HCT116 (cell line): ENCODE results near the gene SNRNP200.

Source experiments
- CBX3 ChIP-seq: IDR thresholded peaks from 2 replicates; pipeline ENCODE4 v1.6.1; 2012; ENCODE audit warnings: low read depth
- ELF1 ChIP-seq: IDR thresholded peaks from 2 replicates; pipeline ENCODE4 v1.6.1; 2012; ENCODE audit warnings: low read depth, borderline replicate concordance
- EZH2 ChIP-seq: fragments of 200-600 bp; sonication (generic); IDR thresholded peaks from 2 replicates; pipeline ENCODE4 v1.6.1; 2017; ENCODE audit warnings: antibody characterized with exemption, mixed run types
- EZH2phosphoT487 ChIP-seq: fragments of 200-600 bp; IDR thresholded peaks from 2 replicates; pipeline ENCODE4 v1.6.1; 2018; ENCODE audit warnings: antibody characterized with exemption, borderline replicate concordance
- MAX ChIP-seq: IDR thresholded peaks from 2 replicates; pipeline ENCODE4 v1.6.1; 2012
- POLR2A ChIP-seq: IDR thresholded peaks from 2 replicates; pipeline ENCODE4 v1.7.0; 2011; ENCODE audit warnings: borderline replicate concordance; ENCODE audit not compliant: insufficient read depth, insufficient read length; ENCODE audit errors: extremely low read depth
- POLR2AphosphoS5 ChIP-seq: IDR thresholded peaks from 2 replicates; pipeline ENCODE4 v1.6.1; 2011; ENCODE audit warnings: mild to moderate bottlenecking, low read depth, low read length, moderate library complexity
- REST ChIP-seq: IDR thresholded peaks from 2 replicates; pipeline ENCODE4 v1.6.1; 2012; ENCODE audit warnings: low read depth
- SIN3A ChIP-seq: IDR thresholded peaks from 2 replicates; pipeline ENCODE4 v1.6.1; 2012; ENCODE audit warnings: low read depth
- SP1 ChIP-seq: IDR thresholded peaks from 2 replicates; pipeline ENCODE4 v1.6.1; 2012; ENCODE audit warnings: low read depth
- YY1 ChIP-seq: IDR thresholded peaks from 2 replicates; pipeline ENCODE4 v1.6.1; 2011; ENCODE audit warnings: low read length, low read depth, moderate library complexity, mild to moderate bottlenecking; ENCODE audit not compliant: insufficient replicate concordance; ENCODE audit errors: extremely low read depth
- ZNF274 ChIP-seq: fragments of 200-500 bp; sonication (Bioruptor generic); IDR thresholded peaks from 2 replicates; pipeline ENCODE4 v1.6.1; 2014; ENCODE audit warnings: mild to moderate bottlenecking, low read depth, low read length, inconsistent platforms
- TF ChIP-seq, protein P1 (sequence below), 3 experiments: fragments of 200-600 bp in 1 of 3; sonication (generic) in 1 of 3; IDR thresholded peaks in 2 of 3; conservative IDR thresholded peaks in 1 of 3; 2 replicates each; pipeline ENCODE4 v1.5.1; 2012 to 2017; ENCODE audit warnings: low read depth in 2 of 3, low read length in 2 of 3, antibody characterized with exemption in 1 of 3, borderline replicate concordance in 1 of 3, control low read depth in 1 of 3, mild to moderate bottlenecking in 1 of 3, mixed read lengths in 1 of 3, mixed run types in 1 of 3, moderate library complexity in 1 of 3; ENCODE audit not compliant: insufficient read depth in 1 of 3

DNA sequence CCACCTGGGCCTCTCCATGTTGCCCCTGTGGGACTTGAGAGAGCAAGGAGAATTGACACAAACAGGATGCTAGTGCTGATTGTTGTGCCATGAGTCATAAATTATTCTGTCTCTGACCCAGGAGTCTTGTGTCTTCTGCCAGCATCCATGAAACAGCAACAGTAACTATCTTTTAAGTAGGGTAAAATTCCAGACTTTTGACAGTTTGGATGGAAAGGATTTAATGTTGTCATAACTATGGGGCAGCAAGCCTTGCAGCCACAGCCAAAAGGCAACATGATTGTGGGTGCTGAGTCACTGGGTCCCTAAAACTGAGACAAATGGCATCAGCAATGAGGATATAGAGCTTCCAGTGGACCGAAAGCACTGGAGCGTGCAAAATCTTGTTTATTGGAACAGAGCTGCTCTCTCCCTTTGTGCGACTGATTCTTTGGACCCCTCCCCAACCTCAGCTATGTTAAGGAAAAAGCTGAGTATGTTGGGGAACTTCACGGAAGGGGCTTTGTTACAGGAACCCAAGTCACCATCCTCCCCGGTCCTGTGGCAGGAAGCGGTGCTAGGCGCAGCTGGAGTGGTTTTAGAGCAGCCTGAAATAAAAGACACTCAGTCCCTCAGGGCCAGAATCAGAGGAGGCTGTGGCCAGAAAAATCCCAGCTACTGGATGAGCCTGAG lies 10.2 kb upstream of the SNRNP200 start:
- TF ChIP-seq, protein P1, sequence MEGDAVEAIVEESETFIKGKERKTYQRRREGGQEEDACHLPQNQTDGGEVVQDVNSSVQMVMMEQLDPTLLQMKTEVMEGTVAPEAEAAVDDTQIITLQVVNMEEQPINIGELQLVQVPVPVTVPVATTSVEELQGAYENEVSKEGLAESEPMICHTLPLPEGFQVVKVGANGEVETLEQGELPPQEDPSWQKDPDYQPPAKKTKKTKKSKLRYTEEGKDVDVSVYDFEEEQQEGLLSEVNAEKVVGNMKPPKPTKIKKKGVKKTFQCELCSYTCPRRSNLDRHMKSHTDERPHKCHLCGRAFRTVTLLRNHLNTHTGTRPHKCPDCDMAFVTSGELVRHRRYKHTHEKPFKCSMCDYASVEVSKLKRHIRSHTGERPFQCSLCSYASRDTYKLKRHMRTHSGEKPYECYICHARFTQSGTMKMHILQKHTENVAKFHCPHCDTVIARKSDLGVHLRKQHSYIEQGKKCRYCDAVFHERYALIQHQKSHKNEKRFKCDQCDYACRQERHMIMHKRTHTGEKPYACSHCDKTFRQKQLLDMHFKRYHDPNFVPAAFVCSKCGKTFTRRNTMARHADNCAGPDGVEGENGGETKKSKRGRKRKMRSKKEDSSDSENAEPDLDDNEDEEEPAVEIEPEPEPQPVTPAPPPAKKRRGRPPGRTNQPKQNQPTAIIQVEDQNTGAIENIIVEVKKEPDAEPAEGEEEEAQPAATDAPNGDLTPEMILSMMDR (IDR thresholded peaks at IDR 0.05 in 2 of 3, conservative IDR thresholded peaks at IDR 0.05 in 1 of 3; ENCODE audit: borderline replicate concordance in 1 of 3, insufficient read depth in 1 of 3, low read depth in 2 of 3, low read length in 2 of 3) = no peak
- no peak for TF ChIP-seq MAX
- no peak for TF ChIP-seq EZH2phosphoT487
- no peak for TF ChIP-seq SP1
- no peak for TF ChIP-seq EZH2
- TF ChIP-seq REST = no peak
- TF ChIP-seq POLR2A = no peak
- no peak for TF ChIP-seq YY1
- TF ChIP-seq POLR2AphosphoS5 = no peak
- no peak for TF ChIP-seq SIN3A
- no peak for TF ChIP-seq ELF1
- no peak for TF ChIP-seq ZNF274
- TF ChIP-seq CBX3 = no peak
